ENCODE results near the gene RNASE13. TPM values are rescaled to one million over a fixed set of nuclear protein-coding genes. Genes with fewer than 3 reads are reported as not detected.

Gene RNASE13
- total and polyA plus RNA-seq, 2 of the 4 experiments (the other 2 are of a cell fraction), result not detected

DNA sequence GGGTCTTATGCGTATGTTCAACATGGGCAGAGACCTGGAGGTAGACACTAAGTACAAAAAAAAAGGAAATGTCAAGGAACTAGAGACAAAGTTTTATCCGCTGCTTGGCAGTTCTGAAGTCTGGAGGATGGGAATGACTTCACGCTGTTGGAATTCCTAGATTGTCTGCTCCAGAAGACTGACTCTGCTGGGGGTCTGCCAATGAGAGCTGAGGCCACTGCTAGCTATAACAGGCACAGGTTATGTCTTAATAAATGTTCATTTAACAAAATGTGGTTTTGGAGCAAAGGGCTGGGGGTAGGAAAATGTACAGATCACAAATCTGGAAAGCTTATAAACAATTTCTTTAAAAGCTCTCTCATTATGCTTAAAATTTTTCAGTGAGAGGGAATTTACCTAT lies 28.9 kb upstream of the RNASE13 start:
- H3K4me1 ChIP-seq (ENCODE audit: control insufficient read depth, insufficient read depth, low read length), result no peaks in the 10 kb centered on the region; the same call in 1 of the 2 replicates
- H4K8ac ChIP-seq (ENCODE audit: low read depth in 2 of 2, low read length in 2 of 2), result no peak overlapping the region
- no peak overlapping the region for H3K4me3 ChIP-seq (ENCODE audit: insufficient read depth, low read depth, low read length)
- no peak overlapping the region for H2BK5ac ChIP-seq (ENCODE audit: low read depth, low read length, poor library complexity, severe bottlenecking)
- POLR2A ChIA-PET (ENCODE audit: unreplicated experiment), result no interaction called here
- H3K9ac ChIP-seq (ENCODE audit: low read depth, low read length), result no peak overlapping the region
- H2BK20ac ChIP-seq (ENCODE audit: low read depth, low read length), result no peak overlapping the region
- H3K79me1 ChIP-seq (ENCODE audit: low read depth in 1 of 2, low read length in 2 of 2), result no peaks in the 10 kb centered on the region
- no peak overlapping the region for H3K4ac ChIP-seq (ENCODE audit: low read depth, low read length)
- CTCF ChIA-PET, result interaction anchor here (0.7 to 2.1 kb wide), 6 partner anchors 29 to 49 kb away, joined by 3 to 8 read pairs (median 4); no protein-coding TSS in a partner anchor
- no peak overlapping the region for H2BK15ac ChIP-seq (ENCODE audit: low read depth, low read length)
- BruUV-seq (replicated peaks), result no TSS peak
- H4K20me1 ChIP-seq (ENCODE audit: insufficient read depth, low read length), result no peaks in the 10 kb centered on the region
- DNase-seq (peak; percentile 86), ATAC-seq (ENCODE audit: low read depth) (peak; percentile 87)
- H3K18ac ChIP-seq (ENCODE audit: low read depth, low read length), result no peak overlapping the region
- 33% methylated on average over 2 of the region's 3 CpGs; no CpG with 5 or more reads in 1 of the 2 experiments for WGBS, 2 experiments (ENCODE audit: extremely low coverage in 2 of 2, insufficient read length in 1 of 2)
- dilution Hi-C loops (cut with HindIII; ENCODE audit: low sequenced_read_pairs, unreplicated experiment), result no loop called here
- H2BK120ac ChIP-seq (ENCODE audit: low read depth, low read length), result no peak overlapping the region
- no peak overlapping the region for H4K91ac ChIP-seq (ENCODE audit: insufficient read depth, low read depth, low read length)
- TF ChIP-seq, protein P1, sequence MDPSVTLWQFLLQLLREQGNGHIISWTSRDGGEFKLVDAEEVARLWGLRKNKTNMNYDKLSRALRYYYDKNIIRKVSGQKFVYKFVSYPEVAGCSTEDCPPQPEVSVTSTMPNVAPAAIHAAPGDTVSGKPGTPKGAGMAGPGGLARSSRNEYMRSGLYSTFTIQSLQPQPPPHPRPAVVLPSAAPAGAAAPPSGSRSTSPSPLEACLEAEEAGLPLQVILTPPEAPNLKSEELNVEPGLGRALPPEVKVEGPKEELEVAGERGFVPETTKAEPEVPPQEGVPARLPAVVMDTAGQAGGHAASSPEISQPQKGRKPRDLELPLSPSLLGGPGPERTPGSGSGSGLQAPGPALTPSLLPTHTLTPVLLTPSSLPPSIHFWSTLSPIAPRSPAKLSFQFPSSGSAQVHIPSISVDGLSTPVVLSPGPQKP (IDR thresholded peaks at IDR 0.05; ENCODE audit: borderline replicate concordance, low read depth, low read length), result no peak
- no peak overlapping the region for H2AFZ ChIP-seq (replicated peaks; ENCODE audit: low read length, poor library complexity)
- no peak overlapping the region for H3K27ac ChIP-seq (ENCODE audit: insufficient read depth, low read length)
- H3K36me3 ChIP-seq (ENCODE audit: control insufficient read depth, insufficient read depth, low read length), result no peaks in the 10 kb centered on the region
- no peak overlapping the region for H3K14ac ChIP-seq (replicated peaks; ENCODE audit: low read depth, low read length)
- H4K5ac ChIP-seq (ENCODE audit: low read depth, low read length), result no peak overlapping the region
- in situ Hi-C loops (cut with MboI; ENCODE audit: low sequenced_read_pairs), result no loop called here
- no peak overlapping the region for H2AK5ac ChIP-seq (ENCODE audit: low read depth, low read length)
- intact Hi-C loops (cut with micrococcal nuclease), result no loop called here
- H3K23ac ChIP-seq (ENCODE audit: low read depth, low read length), result no peak overlapping the region
- no peaks in the 10 kb centered on the region for H3K27me3 ChIP-seq (ENCODE audit: control insufficient read depth, insufficient read depth, low read length)
- H3K56ac ChIP-seq (ENCODE audit: extremely low read depth, insufficient read depth, low read length), result no peak overlapping the region
- H3K9me3 ChIP-seq (ENCODE audit: control insufficient read depth, insufficient read depth, low read length), result no peaks in the 10 kb centered on the region
- no peak overlapping the region for H3K4me2 ChIP-seq (ENCODE audit: low read depth, low read length)
- no peak overlapping the region for H2AK9ac ChIP-seq (replicated peaks; ENCODE audit: low read depth, low read length, poor library complexity)
- H3K9me1 ChIP-seq (ENCODE audit: insufficient read depth, low read length), result peaks cover 3% of the 10 kb centered on the region; the same call in 1 of the 2 replicates

All from IMR-90 (cell line).